WTC11 (cell line): ENCODE measurements around the gene DDB1.

Source experiments
- USF2 ChIP-seq: sonication (generic); formaldehyde crosslinking; IDR thresholded peaks from 2 replicates; pipeline ENCODE4 v1.8.1; 2023; ENCODE audit warnings: mild to moderate bottlenecking, missing genetic modification reagents, moderate library complexity
- TF ChIP-seq, protein P1 (sequence below): fragments of 200-600 bp; IDR thresholded peaks from 2 replicates; pipeline ENCODE4 v1.8.0; 2022; ENCODE audit warnings: antibody characterized with exemption

GRCh38 chr11:61332281-61332796 lies 566 bp downstream of the DDB1 start:
- TF ChIP-seq, protein P1, sequence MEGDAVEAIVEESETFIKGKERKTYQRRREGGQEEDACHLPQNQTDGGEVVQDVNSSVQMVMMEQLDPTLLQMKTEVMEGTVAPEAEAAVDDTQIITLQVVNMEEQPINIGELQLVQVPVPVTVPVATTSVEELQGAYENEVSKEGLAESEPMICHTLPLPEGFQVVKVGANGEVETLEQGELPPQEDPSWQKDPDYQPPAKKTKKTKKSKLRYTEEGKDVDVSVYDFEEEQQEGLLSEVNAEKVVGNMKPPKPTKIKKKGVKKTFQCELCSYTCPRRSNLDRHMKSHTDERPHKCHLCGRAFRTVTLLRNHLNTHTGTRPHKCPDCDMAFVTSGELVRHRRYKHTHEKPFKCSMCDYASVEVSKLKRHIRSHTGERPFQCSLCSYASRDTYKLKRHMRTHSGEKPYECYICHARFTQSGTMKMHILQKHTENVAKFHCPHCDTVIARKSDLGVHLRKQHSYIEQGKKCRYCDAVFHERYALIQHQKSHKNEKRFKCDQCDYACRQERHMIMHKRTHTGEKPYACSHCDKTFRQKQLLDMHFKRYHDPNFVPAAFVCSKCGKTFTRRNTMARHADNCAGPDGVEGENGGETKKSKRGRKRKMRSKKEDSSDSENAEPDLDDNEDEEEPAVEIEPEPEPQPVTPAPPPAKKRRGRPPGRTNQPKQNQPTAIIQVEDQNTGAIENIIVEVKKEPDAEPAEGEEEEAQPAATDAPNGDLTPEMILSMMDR = no peak
- no peak for TF ChIP-seq USF2 (CRISPR knock-in tag)
